Measurements from ENCODE around the gene SRSF12. TPM values are rescaled to one million over a fixed set of nuclear protein-coding genes. Genes with fewer than 3 reads are reported as not detected.
"Not testable (repeated sequence)": the region's sequence is repeated elsewhere in the genome, so short reads cannot be mapped to it uniquely, and the experiment has no call there.

SRSF12 gene
- total RNA-seq, 1 donor from 2014 or later = 5.4 TPM

DNA sequence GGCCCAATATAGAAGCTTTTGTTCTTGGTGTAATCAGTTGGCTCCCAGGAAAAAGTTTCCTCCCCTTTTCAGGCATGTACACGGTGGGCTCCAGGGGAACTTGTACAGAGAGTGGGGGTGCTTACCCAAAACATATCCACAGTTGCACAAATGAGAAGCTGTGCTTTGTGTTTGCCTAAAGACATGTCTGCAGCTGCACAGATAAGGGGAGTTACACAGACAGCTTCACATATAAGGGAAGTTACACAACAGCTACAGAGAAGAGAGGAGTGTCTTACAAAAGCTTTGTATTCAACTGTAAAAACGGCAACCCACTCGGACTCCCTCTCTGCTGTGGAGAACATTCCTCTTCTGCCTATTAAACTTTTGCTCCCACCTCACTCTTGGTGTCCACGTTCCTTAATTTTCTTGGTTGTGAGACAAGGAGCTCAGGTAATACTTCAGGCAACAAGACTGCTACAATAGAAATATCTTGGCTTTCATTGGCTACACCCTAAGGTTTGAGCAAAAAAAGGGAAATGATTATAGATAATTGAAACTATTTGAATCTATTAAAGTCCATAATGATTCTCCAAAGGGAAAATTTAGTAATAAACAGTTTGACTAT lies 44.8 kb downstream of the SRSF12 start:
- H3K4me3 ChIP-seq (ENCODE audit: low read depth, low read length) = no peak overlapping the region
- DNase-seq (ENCODE audit: low read depth) = no peak
- TF ChIP-seq, protein P1, sequence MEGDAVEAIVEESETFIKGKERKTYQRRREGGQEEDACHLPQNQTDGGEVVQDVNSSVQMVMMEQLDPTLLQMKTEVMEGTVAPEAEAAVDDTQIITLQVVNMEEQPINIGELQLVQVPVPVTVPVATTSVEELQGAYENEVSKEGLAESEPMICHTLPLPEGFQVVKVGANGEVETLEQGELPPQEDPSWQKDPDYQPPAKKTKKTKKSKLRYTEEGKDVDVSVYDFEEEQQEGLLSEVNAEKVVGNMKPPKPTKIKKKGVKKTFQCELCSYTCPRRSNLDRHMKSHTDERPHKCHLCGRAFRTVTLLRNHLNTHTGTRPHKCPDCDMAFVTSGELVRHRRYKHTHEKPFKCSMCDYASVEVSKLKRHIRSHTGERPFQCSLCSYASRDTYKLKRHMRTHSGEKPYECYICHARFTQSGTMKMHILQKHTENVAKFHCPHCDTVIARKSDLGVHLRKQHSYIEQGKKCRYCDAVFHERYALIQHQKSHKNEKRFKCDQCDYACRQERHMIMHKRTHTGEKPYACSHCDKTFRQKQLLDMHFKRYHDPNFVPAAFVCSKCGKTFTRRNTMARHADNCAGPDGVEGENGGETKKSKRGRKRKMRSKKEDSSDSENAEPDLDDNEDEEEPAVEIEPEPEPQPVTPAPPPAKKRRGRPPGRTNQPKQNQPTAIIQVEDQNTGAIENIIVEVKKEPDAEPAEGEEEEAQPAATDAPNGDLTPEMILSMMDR (conservative IDR thresholded peaks at IDR 0.05; ENCODE audit: low read depth, low read length) = no peak

DNA sequence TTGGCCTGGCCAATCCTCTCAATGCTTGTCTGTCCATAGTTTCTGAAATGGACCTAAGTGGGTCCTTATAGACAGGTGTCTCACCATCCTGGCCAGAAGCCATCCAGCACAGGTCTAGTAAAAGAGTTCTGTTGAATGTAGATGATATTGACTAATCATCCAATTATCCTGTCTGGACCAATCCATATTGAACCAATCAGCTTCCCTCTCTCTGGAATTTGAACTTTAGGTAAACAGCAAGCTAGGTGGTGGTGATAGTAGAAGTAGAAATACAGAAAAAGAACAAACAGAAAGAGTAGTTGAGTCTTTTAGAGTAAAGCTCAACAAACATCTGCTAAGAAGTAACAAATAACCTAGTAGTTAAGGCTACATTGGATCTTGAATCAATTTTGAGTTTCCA lies 46.8 kb downstream of the SRSF12 start:
- TF ChIP-seq, protein P1 (conservative IDR thresholded peaks at IDR 0.05; ENCODE audit: low read depth, low read length) = no peak
- no peak overlapping the region for H3K4me3 ChIP-seq (ENCODE audit: low read depth, low read length)
- no peak for DNase-seq (ENCODE audit: low read depth)

DNA sequence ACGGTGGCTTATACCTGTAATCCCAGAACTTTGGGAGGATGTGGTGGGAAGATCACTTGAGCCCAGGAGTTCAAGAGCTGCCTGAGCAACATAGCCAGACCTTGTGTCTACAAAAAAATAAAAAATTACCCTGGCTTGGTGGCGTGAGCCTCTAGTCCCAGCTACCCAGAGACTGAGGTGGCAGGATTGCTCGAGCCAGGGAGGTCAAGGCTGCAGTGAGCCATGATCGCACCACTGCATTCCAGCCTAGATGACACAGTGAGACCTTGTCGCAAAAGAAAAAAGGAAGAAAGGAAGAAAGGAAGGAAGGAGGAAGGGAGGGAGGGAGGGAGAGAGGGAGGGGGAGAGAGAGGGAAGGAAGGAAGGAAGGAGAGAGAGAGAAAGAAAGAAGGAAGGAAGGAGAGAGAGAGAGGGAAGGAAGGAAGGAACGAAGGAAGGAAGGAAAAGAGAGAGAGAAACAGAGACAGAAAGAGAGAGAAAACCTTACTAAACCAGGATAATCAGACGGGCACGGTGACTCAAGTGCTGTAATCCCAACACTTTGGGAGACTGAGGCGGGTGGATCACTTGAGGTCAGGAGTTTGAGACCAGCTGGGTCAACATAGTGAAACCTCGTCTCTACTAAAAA lies 48.2 kb downstream of the SRSF12 start:
- TF ChIP-seq, protein P1 (conservative IDR thresholded peaks at IDR 0.05; ENCODE audit: low read depth, low read length) = no peak
- DNase-seq (ENCODE audit: low read depth) = no peak
- no peak overlapping the region for H3K4me3 ChIP-seq (ENCODE audit: low read depth, low read length)

DNA sequence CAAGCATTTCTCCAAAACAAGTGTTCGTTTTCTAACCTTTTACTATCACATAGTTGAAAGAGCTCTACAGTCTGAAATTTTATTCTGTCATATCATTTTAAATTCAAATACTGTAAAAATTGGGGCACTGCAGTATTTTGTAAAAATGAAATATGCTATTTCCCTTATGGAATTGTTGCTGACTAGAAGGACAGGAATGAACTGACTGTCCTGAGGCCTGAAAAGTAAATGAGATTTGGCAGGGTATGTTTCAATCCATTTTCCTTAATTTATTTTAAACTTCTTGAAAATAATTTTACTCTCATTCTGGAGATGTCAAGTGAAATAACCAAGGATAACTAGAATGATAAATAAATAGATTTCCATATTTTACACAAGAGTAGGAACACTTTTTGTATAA lies 49.2 kb downstream of the SRSF12 start:
- no peak overlapping the region for H3K4me3 ChIP-seq (ENCODE audit: low read depth, low read length)

DNA sequence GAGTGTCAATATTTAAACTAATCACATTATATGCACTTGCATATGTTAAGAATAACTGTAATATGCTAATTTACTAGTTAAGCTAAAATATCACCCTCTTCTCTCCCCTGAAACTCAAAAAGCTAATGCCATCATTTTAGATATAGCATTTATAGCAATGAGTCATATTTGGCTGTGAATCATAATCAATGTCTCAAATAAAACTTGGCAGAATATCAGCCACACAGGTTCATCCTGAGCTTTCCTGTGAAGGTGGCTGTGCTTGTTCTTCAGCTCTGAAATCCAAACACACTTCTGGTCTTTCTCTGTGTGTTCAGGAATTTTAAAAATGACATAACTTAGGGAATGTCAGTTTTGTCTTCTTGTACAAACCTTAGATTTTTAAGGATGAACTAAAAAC lies 50.1 kb downstream of the SRSF12 start:
- DNase-seq (ENCODE audit: low read depth) = no peak
- no peak overlapping the region for H3K4me3 ChIP-seq (ENCODE audit: low read depth, low read length)
- TF ChIP-seq, protein P1 (conservative IDR thresholded peaks at IDR 0.05; ENCODE audit: low read depth, low read length) = no peak

More for the DNA sequence above, 49.2 kb downstream of the SRSF12 start:
- DNase-seq (ENCODE audit: low read depth) = no peak
- TF ChIP-seq, protein P1 (conservative IDR thresholded peaks at IDR 0.05; ENCODE audit: low read depth, low read length) = no peak

DNA sequence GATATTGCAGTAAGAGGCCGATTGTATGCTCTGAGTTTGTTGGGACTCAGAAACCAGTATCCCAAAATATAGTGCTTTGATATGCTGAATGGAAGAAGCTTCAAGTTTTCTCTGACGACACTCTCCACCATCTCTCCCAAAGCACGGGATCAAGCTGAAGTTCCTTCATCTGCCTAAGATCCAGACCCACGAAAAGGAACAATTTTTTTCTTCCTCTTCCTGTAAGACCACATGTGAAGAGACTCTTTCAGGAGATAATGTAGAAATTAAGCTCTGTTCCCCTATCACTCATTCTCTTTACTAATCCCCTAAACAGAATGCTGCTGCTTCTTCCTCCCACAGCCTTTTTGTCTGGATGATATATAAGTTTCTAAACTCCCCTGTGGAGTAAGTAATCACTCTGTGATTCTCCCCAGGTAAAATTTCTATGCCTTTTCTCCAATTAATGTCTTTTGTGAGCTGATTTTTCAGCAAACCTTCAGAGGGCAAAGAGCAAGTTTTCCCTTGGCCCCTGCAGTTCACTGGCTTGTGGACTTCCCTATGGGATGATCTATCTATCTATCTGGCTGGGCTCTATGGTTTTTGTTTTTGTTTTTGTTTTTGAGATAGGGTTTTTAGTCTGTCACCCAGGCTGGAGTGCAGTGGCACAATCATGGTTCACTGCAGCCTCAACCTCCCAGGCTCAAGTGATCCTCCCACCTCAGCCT lies 50.8 kb downstream of the SRSF12 start:
- H3K4me3 ChIP-seq (ENCODE audit: low read depth, low read length) = no peak overlapping the region
- DNase-seq (ENCODE audit: low read depth) = no peak
- TF ChIP-seq, protein P1 (conservative IDR thresholded peaks at IDR 0.05; ENCODE audit: low read depth, low read length) = no peak

DNA sequence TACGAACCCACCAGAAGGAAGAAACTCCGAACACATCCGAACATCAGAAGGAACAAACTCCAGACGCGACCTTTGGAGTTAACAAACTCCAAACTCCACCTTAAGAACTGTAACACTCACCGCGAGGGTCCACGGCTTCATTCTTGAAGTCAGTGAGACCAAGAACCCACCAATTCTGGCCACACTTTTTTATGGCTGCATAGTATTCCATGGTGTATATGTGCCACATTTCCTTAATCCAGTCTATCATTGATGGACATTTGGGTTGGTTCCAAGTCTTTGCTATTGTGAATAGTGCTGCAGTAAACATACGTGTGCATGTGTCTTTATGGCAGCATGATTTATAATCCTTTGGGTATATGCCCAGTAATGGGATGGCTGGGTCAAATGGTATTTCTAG lies 51.8 kb downstream of the SRSF12 start:
- not testable (repeated sequence) for H3K4me3 ChIP-seq (ENCODE audit: low read depth, low read length); DNase-seq (ENCODE audit: low read depth)

DNA sequence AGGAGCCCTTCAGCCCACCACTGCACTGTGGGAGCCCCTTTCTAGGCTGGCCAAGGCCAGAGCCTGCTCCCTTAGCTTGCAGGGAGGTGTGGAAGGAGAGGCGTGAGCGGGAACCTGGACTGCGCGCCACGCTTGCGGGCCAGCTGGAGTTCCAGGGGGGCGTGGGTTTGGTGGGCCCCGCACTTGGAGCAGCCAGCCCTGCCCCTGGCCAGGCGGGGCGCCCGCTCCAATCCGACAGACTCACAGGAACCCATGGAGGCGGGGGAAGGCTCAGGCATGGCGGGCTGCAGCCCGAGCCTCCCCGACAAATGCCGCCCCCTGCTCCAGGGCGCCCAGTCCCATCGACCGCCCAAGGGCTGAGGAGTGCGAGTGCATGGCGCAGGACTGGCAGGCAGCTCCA lies 52.9 kb downstream of the SRSF12 start:
- not testable (repeated sequence) for DNase-seq (ENCODE audit: low read depth); H3K4me3 ChIP-seq (ENCODE audit: low read depth, low read length)
